Neural progenitor cell (in vitro differentiated cells): ENCODE measurements around the gene PRPSAP1. TPM values are rescaled to one million over a fixed set of nuclear protein-coding genes. Genes with fewer than 3 reads are reported as not detected.

Source experiments
- DNase-seq: peaks from one replicate; pipeline ENCODE4 v3.0.0-alpha.2; 2016; ENCODE audit warnings: low spot score
- H2AFZ ChIP-seq: fragments of 200-600 bp; sonication (generic); replicated peaks from 2 replicates; pipeline ENCODE4 v1.6.1; 2016; ENCODE audit warnings: antibody characterized with exemption
- H3F3A ChIP-seq: fragments of 200-600 bp; sonication (generic); 2 replicates; pipeline ENCODE4 v1.6.1; 2016; ENCODE audit warnings: antibody characterized with exemption, low read depth
- H3K27ac ChIP-seq: fragments of 200-600 bp; sonication (generic); 2 replicates; pipeline ENCODE4 v1.5.1; 2016; ENCODE audit warnings: mild to moderate bottlenecking
- H3K27me3 ChIP-seq: fragments of 200-600 bp; sonication (generic); 2 replicates; pipeline ENCODE4 v1.6.1; 2016; ENCODE audit warnings: mild to moderate bottlenecking, moderate library complexity
- H3K36me3 ChIP-seq: fragments of 200-600 bp; sonication (generic); 2 replicates; pipeline ENCODE4 v1.5.1; 2016
- H3K4me1 ChIP-seq: fragments of 200-600 bp; sonication (generic); 2 replicates; pipeline ENCODE4 v1.6.1; 2016; ENCODE audit warnings: mixed run types
- H3K4me2 ChIP-seq: fragments of 200-600 bp; sonication (generic); 2 replicates; pipeline ENCODE4 v1.6.1; 2016
- H3K4me3 ChIP-seq: fragments of 200-600 bp; sonication (generic); 2 replicates; pipeline ENCODE4 v1.5.1; 2016
- H3K79me2 ChIP-seq: fragments of 200-600 bp; sonication (generic); 2 replicates; pipeline ENCODE4 v1.6.1; 2016; ENCODE audit warnings: low read depth
- H3K9ac ChIP-seq: fragments of 200-600 bp; sonication (generic); 2 replicates; pipeline ENCODE4 v1.6.1; 2016
- H3K9me3 ChIP-seq: fragments of 200-600 bp; sonication (generic); 2 replicates; pipeline ENCODE4 v1.5.1; 2016; ENCODE audit warnings: low read depth
- H4K20me1 ChIP-seq: fragments of 200-600 bp; sonication (generic); 2 replicates; pipeline ENCODE4 v1.6.1; 2016; ENCODE audit warnings: low read depth
- H3K27ac Mint-ChIP-seq: 3 replicates; pipeline ENCODE4 v1.8.0; 2021; ENCODE audit warnings: mixed read lengths
- H3K27me3 Mint-ChIP-seq: 2 replicates; pipeline ENCODE4 v1.8.0; 2022; ENCODE audit warnings: low read depth, mild to moderate bottlenecking, inconsistent platforms, moderate library complexity, mixed read lengths; ENCODE audit not compliant: insufficient read depth
- H3K36me3 Mint-ChIP-seq: 3 replicates; pipeline ENCODE4 v1.8.0; 2021; ENCODE audit warnings: mixed read lengths
- H3K4me1 Mint-ChIP-seq: 3 replicates; pipeline ENCODE4 v1.8.0; 2021; ENCODE audit warnings: mixed read lengths
- H3K4me3 Mint-ChIP-seq: 3 replicates; pipeline ENCODE4 v1.8.0; 2021; ENCODE audit warnings: mild to moderate bottlenecking, moderate library complexity, mixed read lengths
- H3K9me3 Mint-ChIP-seq: 3 replicates; pipeline ENCODE4 v1.8.0; 2020; ENCODE audit warnings: mixed read lengths
- CTCF ChIP-seq: fragments of 200-600 bp; sonication (generic); IDR thresholded peaks from 2 replicates; pipeline ENCODE4 v1.5.1; 2017; ENCODE audit warnings: antibody characterized with exemption, mild to moderate bottlenecking
- EZH2 ChIP-seq: fragments of 200-600 bp; sonication (generic); IDR thresholded peaks from 2 replicates; pipeline ENCODE4 v1.6.1; 2017; ENCODE audit warnings: antibody characterized with exemption, mild to moderate bottlenecking, moderate library complexity
- EZH2phosphoT487 ChIP-seq: fragments of 200-600 bp; sonication (generic); IDR thresholded peaks from 2 replicates; pipeline ENCODE4 v1.6.1; 2017; ENCODE audit warnings: antibody characterized with exemption
- total RNA-seq: library from RNA; depleted of rRNA; stranded (reverse); fragments of >200 nt; gene quantifications from 2 replicates; pipeline ENCODE4 v1.2.3, GENCODE V29; 2015; ENCODE audit warnings: low replicate concordance

PRPSAP1 gene
- total RNA-seq: 73.7 and 89.7 TPM in 2 replicates

GRCh38 chr17:76353599-76354316, at the start of gene PRPSAP1:
PRPSAP1 (minus strand) TSS chr17:76353916; CDS start chr17:76353703, 213 bp downstream.
- DNase-seq: peak; percentile 96
- Histone ChIP-seq H3K9ac (peak within 1 kb of the TSS; percentile 74), H3K9me3 (no peaks in the 10 kb centered on the region), H3K4me1 (peaks cover 3% of the 10 kb centered on the region), H3K27me3 (peaks cover 5% of the 10 kb centered on the region), H4K20me1 (no peaks in the 10 kb centered on the region), H3K27ac (peak within 1 kb of the TSS; percentile 92), H3K4me2 (peak within 1 kb of the TSS; percentile 96), H3F3A (peaks cover 9% of the 10 kb centered on the region), H3K36me3 (no peaks in the 10 kb centered on the region), H2AFZ (peak within 1 kb of the TSS; percentile 88), H3K4me3 (peak within 1 kb of the TSS; percentile 75), H3K79me2 (peaks cover 35% of the 10 kb centered on the region)
- H3K9me3 Mint-ChIP-seq: no peaks in the 10 kb centered on the region
- peaks cover 30% of the 10 kb centered on the region for H3K4me1 Mint-ChIP-seq
- H3K27me3 Mint-ChIP-seq: peaks cover 5% of the 10 kb centered on the region
- peak within 1 kb of the TSS; percentile 100 for H3K27ac Mint-ChIP-seq
- peaks cover 7% of the 10 kb centered on the region for H3K36me3 Mint-ChIP-seq
- TF ChIP-seq EZH2 (no peak), EZH2phosphoT487 (no peak), CTCF (no peak)
- peak within 1 kb of the TSS; percentile 98 for H3K4me3 Mint-ChIP-seq

GRCh38 chr17:76402711-76403110, 49.0 kb upstream of the PRPSAP1 start:
- no peak overlapping the region for H3K27ac ChIP-seq
- H3K36me3 Mint-ChIP-seq: peaks cover 45% of the 10 kb centered on the region
- H3K4me3 ChIP-seq: no peak overlapping the region
- peaks cover 8% of the 10 kb centered on the region for H3K79me2 ChIP-seq
- H3K27me3 ChIP-seq: no peaks in the 10 kb centered on the region
- H2AFZ ChIP-seq: no peak overlapping the region
- no peak overlapping the region for H3K9ac ChIP-seq
- TF ChIP-seq CTCF: no peak
- no peak for TF ChIP-seq EZH2phosphoT487
- no peak for TF ChIP-seq EZH2
- no peaks in the 10 kb centered on the region for H3K36me3 ChIP-seq
- H3F3A ChIP-seq: peaks cover 8% of the 10 kb centered on the region
- no peaks in the 10 kb centered on the region for H3K9me3 Mint-ChIP-seq
- no peaks in the 10 kb centered on the region for H3K4me1 ChIP-seq
- peak overlapping the region; percentile 78 for H3K27ac Mint-ChIP-seq
- H3K4me1 Mint-ChIP-seq: peaks cover 4% of the 10 kb centered on the region
- no peaks in the 10 kb centered on the region for H3K9me3 ChIP-seq
- peaks cover 34% of the 10 kb centered on the region for H4K20me1 ChIP-seq
- no peak for DNase-seq
- no peak overlapping the region for H3K4me3 Mint-ChIP-seq
- no peak overlapping the region for H3K4me2 ChIP-seq
- no peaks in the 10 kb centered on the region for H3K27me3 Mint-ChIP-seq

GRCh38 chr17:76399175-76400172, 45.8 kb upstream of the PRPSAP1 start:
- TF ChIP-seq EZH2 (no peak), EZH2phosphoT487 (no peak), CTCF (no peak)
- Histone ChIP-seq H3K36me3 (no peaks in the 10 kb centered on the region), H2AFZ (no peak overlapping the region), H3K9me3 (no peaks in the 10 kb centered on the region), H3K4me3 (no peak overlapping the region), H3K27ac (no peak overlapping the region), H3K27me3 (no peaks in the 10 kb centered on the region), H4K20me1 (peaks cover 8% of the 10 kb centered on the region), H3K4me2 (no peak overlapping the region), H3K79me2 (no peaks in the 10 kb centered on the region), H3K9ac (no peak overlapping the region), H3K4me1 (no peaks in the 10 kb centered on the region), H3F3A (peaks cover 8% of the 10 kb centered on the region)
- peak overlapping the region; percentile 63 for H3K27ac Mint-ChIP-seq
- no peak for DNase-seq
- H3K36me3 Mint-ChIP-seq: peaks cover 46% of the 10 kb centered on the region
- H3K9me3 Mint-ChIP-seq: no peaks in the 10 kb centered on the region
- no peaks in the 10 kb centered on the region for H3K27me3 Mint-ChIP-seq
- H3K4me1 Mint-ChIP-seq: no peaks in the 10 kb centered on the region
- H3K4me3 Mint-ChIP-seq: no peak overlapping the region
